ENCODE measurements around the gene SENP5. TPM values are rescaled to one million over a fixed set of nuclear protein-coding genes. Genes with fewer than 3 reads are reported as not detected.

SENP5 gene
- total RNA-seq, 2 experiments from 2014 or later: 37.9 to 42.3 TPM

- Mint-ChIP-seq H3K9me3 (no peaks in the 10 kb centered on the region), H3K27me3 (peaks cover 11% of the 10 kb centered on the region), H3K36me3 (ENCODE audit: low read depth) (peaks cover 12% of the 10 kb centered on the region), H3K4me1 (peaks cover 12% of the 10 kb centered on the region), H3K4me3 (peak within 1 kb of the TSS; percentile 81), H3K27ac (no peak within 1 kb of the TSS)
- POLR2A ChIA-PET: interaction anchor here (0.9 to 4.4 kb wide), 4 partner anchors 26 to 356 kb away, joined by 3 to 32 read pairs (median 9); partner anchors contain the start of genes NCBP2 and SENP5
- DNase-seq: peak; percentile 54
- CTCF ChIA-PET: interaction anchor here (1.0 kb wide), 1 partner anchor 26 kb away, joined by 3 read pairs; the partner anchor contains the start of gene NCBP2
Observed at GRCh38 chr3:196968233-196969133, 100.8 kb downstream of the SENP5 start, which contains the start of gene PIGZ. Gene PIGZ, minus strand, starts transcription at chr3:196968833. Its CDS starts 16,802 bp downstream, at chr3:196952031.

- Mint-ChIP-seq H3K4me3 (peak overlapping the region; percentile 81), H3K36me3 (ENCODE audit: low read depth) (peaks cover 12% of the 10 kb centered on the region), H3K27me3 (peaks cover 11% of the 10 kb centered on the region), H3K27ac (no peak overlapping the region), H3K4me1 (peaks cover 12% of the 10 kb centered on the region), H3K9me3 (no peaks in the 10 kb centered on the region)
- POLR2A ChIA-PET: interaction anchor here (1.0 to 4.4 kb wide), 4 partner anchors 27 to 357 kb away, joined by 3 to 32 read pairs (median 9); partner anchors contain the start of genes NCBP2 and SENP5
- CTCF ChIA-PET: interaction anchor here (0.6 to 1.9 kb wide), 13 partner anchors 15 to 652 kb away, joined by 3 to 7 read pairs (median 3); partner anchors contain the start of gene MELTF
- DNase-seq: peak; percentile 54
Observed at GRCh38 chr3:196969134-196969659, 101.5 kb downstream of the SENP5 start.

GRCh38 chr3:196969660-196970546 is 102.2 kb downstream of the SENP5 start:
- no peaks in the 10 kb centered on the region for H3K9me3 Mint-ChIP-seq
- H3K4me1 Mint-ChIP-seq: peaks cover 12% of the 10 kb centered on the region
- peak overlapping the region; percentile 58 for H3K4me3 Mint-ChIP-seq
- H3K27ac Mint-ChIP-seq: peak overlapping the region; percentile 49
- peaks cover 12% of the 10 kb centered on the region for H3K36me3 Mint-ChIP-seq (ENCODE audit: low read depth)
- ChIA-PET POLR2A (interaction anchor here (0.7 to 4.4 kb wide), 6 partner anchors 28 to 358 kb away, joined by 3 to 32 read pairs (median 6); partner anchors contain the start of genes NCBP2 and SENP5), CTCF (interaction anchor here (0.6 to 1.9 kb wide), 15 partner anchors 14 to 653 kb away, joined by 3 to 7 read pairs (median 3); partner anchors contain the start of gene MELTF)
- peak; percentile 73 for DNase-seq
- peaks cover 11% of the 10 kb centered on the region for H3K27me3 Mint-ChIP-seq

GRCh38 chr3:196970547-196971093 is 102.9 kb downstream of the SENP5 start:
- Mint-ChIP-seq H3K4me1 (peaks cover 12% of the 10 kb centered on the region), H3K27me3 (peaks cover 11% of the 10 kb centered on the region), H3K4me3 (peak overlapping the region; percentile 58), H3K27ac (peak overlapping the region; percentile 24), H3K36me3 (ENCODE audit: low read depth) (peaks cover 12% of the 10 kb centered on the region), H3K9me3 (no peaks in the 10 kb centered on the region)
- POLR2A ChIA-PET: interaction anchor here (1.4 to 4.4 kb wide), 2 partner anchors 29 to 33 kb away, joined by 4 to 32 read pairs; partner anchors contain the start of gene NCBP2
- CTCF ChIA-PET: interaction anchor here (1.0 to 1.9 kb wide), 8 partner anchors 13 to 446 kb away, joined by 3 to 8 read pairs (median 4); no protein-coding TSS in a partner anchor
- no peak for DNase-seq

- no peak overlapping the region for H3K4me3 Mint-ChIP-seq
- DNase-seq: no peak
- H3K4me1 Mint-ChIP-seq: peaks cover 12% of the 10 kb centered on the region
- peaks cover 11% of the 10 kb centered on the region for H3K27me3 Mint-ChIP-seq
- POLR2A ChIA-PET: interaction anchor here (1.4 to 4.4 kb wide), 2 partner anchors 29 to 32 kb away, joined by 4 to 32 read pairs; partner anchors contain the start of gene NCBP2
- H3K36me3 Mint-ChIP-seq (ENCODE audit: low read depth): peaks cover 7% of the 10 kb centered on the region
- H3K27ac Mint-ChIP-seq: no peak overlapping the region
- no peaks in the 10 kb centered on the region for H3K9me3 Mint-ChIP-seq
- CTCF ChIA-PET: interaction anchor here (1.0 to 1.9 kb wide), 4 partner anchors 13 to 447 kb away, joined by 3 to 8 read pairs (median 5); no protein-coding TSS in a partner anchor
Observed at GRCh38 chr3:196971094-196971698, 103.5 kb downstream of the SENP5 start.

GRCh38 chr3:196974661-196975060 is 106.9 kb downstream of the SENP5 start:
- H3K4me1 Mint-ChIP-seq: peaks cover 11% of the 10 kb centered on the region
- no peaks in the 10 kb centered on the region for H3K36me3 Mint-ChIP-seq (ENCODE audit: low read depth)
- H3K9me3 Mint-ChIP-seq: no peaks in the 10 kb centered on the region
- peaks cover 11% of the 10 kb centered on the region for H3K27me3 Mint-ChIP-seq
- H3K4me3 Mint-ChIP-seq: no peak overlapping the region
- POLR2A ChIA-PET: no interaction called here
- DNase-seq: no peak
- H3K27ac Mint-ChIP-seq: no peak overlapping the region
- CTCF ChIA-PET: no interaction called here

- no peak overlapping the region for H3K4me3 Mint-ChIP-seq
- ChIA-PET POLR2A (no interaction called here), CTCF (no interaction called here)
- peaks cover 9% of the 10 kb centered on the region for H3K4me1 Mint-ChIP-seq
- no peak for DNase-seq
- no peaks in the 10 kb centered on the region for H3K9me3 Mint-ChIP-seq
- H3K27ac Mint-ChIP-seq: no peak overlapping the region
- H3K36me3 Mint-ChIP-seq (ENCODE audit: low read depth): no peaks in the 10 kb centered on the region
- peaks cover 8% of the 10 kb centered on the region for H3K27me3 Mint-ChIP-seq
Observed at GRCh38 chr3:196975349-196975748, 107.6 kb downstream of the SENP5 start.

GRCh38 chr3:196976941-196977340 is 109.2 kb downstream of the SENP5 start:
- Mint-ChIP-seq H3K4me1 (peaks cover 6% of the 10 kb centered on the region), H3K27ac (no peak overlapping the region), H3K4me3 (no peak overlapping the region), H3K27me3 (peaks cover 4% of the 10 kb centered on the region), H3K9me3 (peaks cover 4% of the 10 kb centered on the region), H3K36me3 (ENCODE audit: low read depth) (peaks cover 4% of the 10 kb centered on the region)
- ChIA-PET POLR2A (no interaction called here), CTCF (no interaction called here)
- DNase-seq: no peak

- H3K27me3 Mint-ChIP-seq: peaks cover 17% of the 10 kb centered on the region
- H3K27ac Mint-ChIP-seq: no peak overlapping the region
- peaks cover 4% of the 10 kb centered on the region for H3K9me3 Mint-ChIP-seq
- ChIA-PET CTCF (interaction anchor here (1.9 kb wide), 1 partner anchor 142 kb away, joined by 4 read pairs; no protein-coding TSS in a partner anchor), POLR2A (interaction anchor here (0.6 kb wide), 1 partner anchor 144 kb away, joined by 4 read pairs; no protein-coding TSS in a partner anchor)
- H3K36me3 Mint-ChIP-seq (ENCODE audit: low read depth): peaks cover 4% of the 10 kb centered on the region
- no peak overlapping the region for H3K4me3 Mint-ChIP-seq
- peaks cover 6% of the 10 kb centered on the region for H3K4me1 Mint-ChIP-seq
- no peak for DNase-seq
Observed at GRCh38 chr3:196979545-196979944, 111.8 kb downstream of the SENP5 start.

- ChIA-PET POLR2A (no interaction called here), CTCF (interaction anchor here (0.7 kb wide), 1 partner anchor 134 kb away, joined by 3 read pairs; no protein-coding TSS in a partner anchor)
- H3K9me3 Mint-ChIP-seq: peaks cover 4% of the 10 kb centered on the region
- H3K27ac Mint-ChIP-seq: no peak overlapping the region
- H3K27me3 Mint-ChIP-seq: peaks cover 24% of the 10 kb centered on the region
- no peak overlapping the region for H3K4me3 Mint-ChIP-seq
- H3K4me1 Mint-ChIP-seq: peaks cover 6% of the 10 kb centered on the region
- no peak for DNase-seq
- peaks cover 4% of the 10 kb centered on the region for H3K36me3 Mint-ChIP-seq (ENCODE audit: low read depth)
Observed at GRCh38 chr3:196981657-196982056, 113.9 kb downstream of the SENP5 start.

- Mint-ChIP-seq H3K27ac (no peak overlapping the region), H3K9me3 (peaks cover 4% of the 10 kb centered on the region), H3K36me3 (ENCODE audit: low read depth) (peaks cover 4% of the 10 kb centered on the region), H3K4me3 (no peak overlapping the region), H3K4me1 (peaks cover 6% of the 10 kb centered on the region), H3K27me3 (peaks cover 29% of the 10 kb centered on the region)
- DNase-seq: no peak
- ChIA-PET CTCF (interaction anchor here (1.6 kb wide), 1 partner anchor 13 kb away, joined by 3 read pairs; no protein-coding TSS in a partner anchor), POLR2A (no interaction called here)
Observed at GRCh38 chr3:196983186-196983585, 115.5 kb downstream of the SENP5 start.
